Activated CD8-positive, alpha-beta memory T cell treated with anti-CD3 and anti-CD28 coated beads for 36 hours (primary cell): ENCODE results near the gene COL20A1. TPM values are rescaled to one million over a fixed set of nuclear protein-coding genes. Genes with fewer than 3 reads are reported as not detected.
"Not testable (repeated sequence)": the region's sequence is repeated elsewhere in the genome, so short reads cannot be mapped to it uniquely, and the experiment has no call there.

ENCODE experiments used
- CTCF ChIA-PET: fragments of 350-600 bp; sonication (Branson Sonifier 250); formaldehyde crosslinking; loops from one replicate; lab custom pipeline; 2021; ENCODE audit warnings: antibody characterized with exemption; lab: Charles Lee
- POLR2A ChIA-PET: fragments of 350-600 bp; sonication (Branson Sonifier 250); formaldehyde crosslinking; loops from one replicate; lab custom pipeline; 2021; ENCODE audit warnings: antibody characterized with exemption; lab: Charles Lee
- total RNA-seq, 2 experiments: library from RNA; stranded (reverse); gene quantifications; one replicate each; pipeline ENCODE4 v1.2.3, GENCODE V29; 2021

The COL20A1 gene
- total RNA-seq = not detected

DNA sequence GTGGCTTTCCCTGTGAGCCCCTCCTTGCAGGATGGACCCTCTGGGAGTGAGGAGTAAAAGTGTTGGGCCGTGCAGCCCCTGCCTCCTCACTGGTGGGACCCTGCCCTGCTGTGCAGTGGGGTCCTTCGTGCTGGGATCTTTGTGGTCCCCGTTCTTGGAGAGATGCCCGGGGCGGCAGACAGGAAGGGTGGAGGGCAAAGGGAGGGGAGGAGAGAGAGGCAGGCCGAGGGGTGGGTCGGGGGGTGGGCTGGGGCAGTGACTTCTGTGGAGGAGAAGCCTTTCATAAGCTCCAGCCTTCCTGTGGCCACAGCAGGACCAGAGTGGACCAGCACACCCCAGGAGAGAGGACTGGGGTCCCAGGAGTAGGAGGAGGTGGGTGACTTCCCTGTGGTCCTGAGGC lies at the start of gene COL20A1:
COL20A1 (plus strand) TSS at position 283 of the 400 bp plus-strand sequence. CDS start 1,922 bp downstream, outside the sequence.
- POLR2A ChIA-PET = no interaction called here
- CTCF ChIA-PET = interaction anchor here (2.5 kb wide), 1 partner anchor 70 kb away, joined by 9 read pairs; no protein-coding TSS in a partner anchor

DNA sequence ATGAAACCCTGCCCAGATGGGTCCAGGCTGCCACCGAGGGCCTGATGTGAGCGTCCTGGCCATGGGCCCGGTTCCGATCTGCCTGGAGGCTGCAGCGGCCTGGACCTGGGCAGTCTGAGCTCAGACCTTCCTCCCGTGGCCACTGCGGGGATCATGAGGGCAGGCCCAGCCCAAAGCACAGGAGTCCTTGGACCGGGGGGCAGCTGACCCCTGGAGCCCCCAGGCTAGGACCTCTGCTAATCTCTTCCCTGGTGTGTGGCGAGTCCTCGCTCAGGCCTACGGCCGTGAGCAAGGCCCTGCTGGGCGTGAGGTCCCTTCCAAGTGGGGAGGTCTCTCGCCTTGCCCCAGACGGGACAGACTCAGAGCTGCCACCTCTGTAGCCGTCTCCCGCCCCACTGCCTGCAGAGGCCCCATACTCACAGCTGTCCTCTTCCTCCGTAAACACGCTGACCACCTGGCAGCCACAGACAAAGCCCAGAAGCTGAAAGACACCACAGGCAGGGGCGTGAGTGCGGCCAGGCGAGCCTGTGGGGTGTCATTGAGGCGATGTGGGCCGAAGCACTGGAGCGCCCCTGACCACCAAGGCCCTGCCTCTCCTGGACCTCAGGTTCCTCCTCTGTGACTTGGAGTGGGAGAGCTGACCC lies 49.3 kb upstream of the COL20A1 start:
- ChIA-PET CTCF (interaction anchor here (1.7 kb wide), 1 partner anchor 20 kb away, joined by 5 read pairs; no protein-coding TSS in a partner anchor), POLR2A (no interaction called here)

DNA sequence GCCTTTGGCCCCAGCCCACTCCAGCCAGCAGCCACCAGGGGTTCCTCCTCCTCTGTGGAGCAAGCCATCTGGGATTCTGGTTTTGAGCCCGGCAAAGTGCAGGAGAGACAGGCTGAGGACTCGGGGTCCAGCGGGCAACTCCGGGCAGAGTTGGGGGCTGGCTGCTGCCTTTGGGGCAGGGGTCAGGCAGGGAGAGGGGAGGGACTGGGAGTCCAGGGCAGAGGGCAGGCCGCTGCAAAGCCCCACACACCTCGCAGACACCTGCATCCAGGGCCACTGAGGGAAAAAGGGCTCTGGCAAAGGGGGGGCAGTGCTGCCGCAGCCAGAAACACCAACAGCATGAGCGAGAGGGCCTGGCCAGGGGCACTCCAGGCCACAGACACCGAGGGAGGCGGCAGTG lies 48.5 kb upstream of the COL20A1 start:
- ChIA-PET CTCF (interaction anchor here (1.7 kb wide), 1 partner anchor 21 kb away, joined by 5 read pairs; no protein-coding TSS in a partner anchor), POLR2A (no interaction called here)

DNA sequence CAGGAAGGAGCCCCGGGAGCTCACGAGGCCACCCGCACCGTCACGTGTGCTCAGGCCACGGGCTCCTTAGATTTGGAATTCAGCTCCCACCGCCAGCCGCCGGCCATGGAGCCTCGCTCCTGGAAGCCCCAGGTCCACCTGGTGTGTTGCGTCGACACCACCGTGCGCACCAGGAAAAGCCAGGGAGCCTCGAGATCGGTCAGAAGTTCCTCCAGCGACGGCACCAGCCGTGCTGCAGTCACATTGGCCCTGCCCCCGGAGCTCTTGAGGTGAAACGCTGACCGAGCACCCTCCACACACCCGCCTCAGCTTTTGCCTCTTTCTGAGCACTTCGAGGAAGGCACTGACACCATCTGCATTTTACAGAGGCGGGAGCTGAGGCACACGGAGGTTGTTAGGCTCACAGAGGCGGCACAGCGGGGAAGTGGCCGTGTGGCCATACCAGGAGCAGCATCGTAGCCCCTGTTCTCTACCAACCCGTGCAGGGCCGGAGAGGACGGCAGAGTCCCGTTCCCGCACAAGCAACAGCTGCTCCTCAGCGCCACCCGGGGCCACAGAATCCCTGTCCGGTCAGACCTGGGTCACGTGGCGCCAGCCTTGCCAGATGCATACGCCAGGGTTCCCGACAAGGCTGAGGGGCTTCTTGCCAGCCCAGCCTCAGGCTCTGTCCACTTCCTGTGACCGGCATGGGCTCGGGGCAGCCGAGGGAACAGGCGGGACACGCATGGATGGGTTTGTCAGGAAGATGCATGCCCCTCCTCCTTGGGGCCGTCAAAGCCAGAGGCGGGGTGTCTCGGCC lies 46.3 kb upstream of the COL20A1 start:
- CTCF ChIA-PET = interaction anchor here (0.7 to 1.6 kb wide), 3 partner anchors 16 to 252 kb away, joined by 3 to 5 read pairs (median 3); no protein-coding TSS in a partner anchor
- POLR2A ChIA-PET = no interaction called here

DNA sequence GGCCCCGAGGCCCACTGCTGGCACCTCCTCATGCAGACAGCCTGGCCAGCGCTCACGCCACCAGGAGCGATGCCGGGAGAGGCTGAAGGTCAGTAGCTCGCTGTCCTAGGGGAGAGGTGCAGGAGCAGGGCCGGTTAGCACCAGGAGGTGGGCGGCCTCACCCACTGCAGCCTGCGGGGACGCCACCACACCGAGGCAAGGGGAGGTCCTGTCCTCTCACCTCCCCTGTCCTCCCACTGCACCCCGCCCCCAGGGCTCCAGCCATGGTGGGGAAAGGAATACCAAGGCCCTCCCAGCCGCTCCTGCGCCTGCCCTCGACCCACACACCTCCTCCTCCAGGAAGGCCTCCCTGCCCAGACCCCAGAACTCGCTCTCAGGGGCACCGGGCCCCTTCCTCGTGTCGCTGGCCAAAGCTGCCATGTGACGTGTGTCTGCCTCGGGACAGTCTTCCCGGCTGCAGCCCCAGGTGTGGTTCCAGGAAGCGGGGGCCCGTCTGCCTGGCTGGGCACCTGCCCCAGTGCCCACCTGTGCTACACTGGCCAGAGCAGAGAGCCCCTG lies 45.2 kb upstream of the COL20A1 start:
- ChIA-PET POLR2A (no interaction called here), CTCF (no interaction called here)

DNA sequence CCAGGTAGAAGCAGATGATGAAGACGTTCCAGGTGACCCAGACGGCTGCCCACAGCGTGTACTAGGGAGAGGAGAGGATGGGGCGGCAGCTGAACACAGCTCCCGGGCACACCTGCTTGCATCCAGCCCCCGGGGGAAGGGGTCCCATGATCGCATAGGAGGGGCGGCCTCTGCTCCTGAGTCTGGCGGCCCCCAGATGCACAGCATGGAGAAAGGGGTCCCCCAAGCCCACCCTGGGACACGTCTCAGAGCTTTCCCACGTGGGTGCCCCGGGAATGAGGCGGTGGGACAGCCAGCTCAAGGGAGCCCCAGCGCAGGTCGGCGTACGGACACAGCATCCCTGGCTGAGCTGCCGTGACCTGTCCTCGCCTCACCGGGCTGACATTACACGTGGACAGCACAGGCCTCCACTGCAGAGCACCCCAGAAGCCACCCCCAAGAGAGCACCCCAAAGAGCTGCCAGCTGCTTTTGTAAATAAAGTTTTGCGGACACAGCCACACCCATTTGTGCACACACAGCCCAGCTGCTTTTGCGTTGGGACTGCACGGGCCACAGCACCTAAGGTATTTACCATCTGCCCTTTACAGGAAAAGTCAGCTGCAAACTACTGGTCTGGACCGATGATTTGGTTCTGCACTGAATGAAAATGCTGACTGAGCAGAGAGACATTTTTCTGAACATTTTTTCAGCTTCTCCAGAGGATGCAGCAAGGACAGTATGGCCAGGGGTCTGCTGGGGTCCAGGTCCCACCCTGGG lies 44.0 kb upstream of the COL20A1 start:
- POLR2A ChIA-PET = no interaction called here
- CTCF ChIA-PET = no interaction called here

DNA sequence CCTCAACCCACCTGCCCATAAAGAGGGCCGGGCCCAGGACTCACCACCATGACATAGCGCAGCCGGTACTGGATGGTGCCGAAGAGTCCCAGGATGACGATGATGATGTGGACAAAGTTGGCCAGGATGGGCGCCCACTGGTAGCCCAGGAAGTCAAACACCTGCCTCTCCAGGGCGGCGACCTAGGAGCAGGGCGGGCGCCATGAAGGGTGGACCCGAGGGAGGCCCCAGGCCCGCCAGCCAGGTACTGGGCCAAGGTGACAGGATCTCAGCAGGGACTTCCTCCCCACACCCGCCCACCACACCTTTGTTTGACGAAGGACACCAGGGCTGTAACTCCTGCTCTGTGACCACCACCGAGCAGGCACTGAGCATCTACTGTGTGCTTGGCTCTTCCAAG lies 43.1 kb upstream of the COL20A1 start:
- POLR2A ChIA-PET = no interaction called here
- CTCF ChIA-PET = no interaction called here

DNA sequence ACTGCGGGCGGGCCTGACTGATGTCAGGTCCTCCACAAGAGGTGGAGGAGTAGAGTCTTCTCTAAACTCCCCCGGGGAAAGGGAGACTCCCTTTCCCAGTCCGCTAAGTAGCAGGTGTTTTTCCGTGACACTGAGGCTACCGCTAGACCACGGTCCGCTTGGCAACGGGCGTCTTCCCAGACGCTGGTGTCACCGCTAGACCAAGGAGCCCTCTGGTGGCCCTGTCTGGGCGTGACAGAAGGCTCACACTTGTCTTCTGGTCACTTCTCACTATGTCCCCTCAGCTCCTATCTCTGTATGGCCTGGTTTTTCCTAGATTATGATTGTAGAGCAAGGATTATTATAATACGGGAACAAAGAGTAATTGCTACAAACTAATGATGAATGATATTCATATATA lies 41.6 kb upstream of the COL20A1 start:
- CTCF ChIA-PET, POLR2A ChIA-PET: not testable (repeated sequence)

DNA sequence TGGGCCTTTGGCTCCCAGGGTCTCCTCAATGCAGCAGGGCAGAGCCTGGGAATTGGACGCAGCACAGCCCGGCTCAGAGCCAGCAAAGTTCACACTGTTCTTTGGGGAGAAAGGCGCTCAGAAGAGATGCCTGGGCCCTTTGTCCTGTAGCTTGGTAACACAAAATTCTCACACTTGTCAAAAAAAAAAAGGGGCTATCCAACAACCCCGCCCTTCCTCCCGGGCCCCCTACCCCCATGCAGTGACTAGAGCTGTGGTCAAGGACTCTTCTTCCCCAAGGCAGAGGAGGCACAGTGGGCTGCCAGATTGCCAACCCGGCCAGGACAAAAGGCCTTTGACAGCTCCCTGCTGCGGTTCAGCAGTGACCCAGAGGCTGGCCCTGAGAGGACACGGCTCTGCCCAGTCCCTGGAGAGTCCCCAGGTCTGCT lies 40.7 kb upstream of the COL20A1 start:
- POLR2A ChIA-PET = interaction anchor here (0.5 kb wide), 1 partner anchor 21 kb away, joined by 3 read pairs; no protein-coding TSS in a partner anchor
- CTCF ChIA-PET = no interaction called here

DNA sequence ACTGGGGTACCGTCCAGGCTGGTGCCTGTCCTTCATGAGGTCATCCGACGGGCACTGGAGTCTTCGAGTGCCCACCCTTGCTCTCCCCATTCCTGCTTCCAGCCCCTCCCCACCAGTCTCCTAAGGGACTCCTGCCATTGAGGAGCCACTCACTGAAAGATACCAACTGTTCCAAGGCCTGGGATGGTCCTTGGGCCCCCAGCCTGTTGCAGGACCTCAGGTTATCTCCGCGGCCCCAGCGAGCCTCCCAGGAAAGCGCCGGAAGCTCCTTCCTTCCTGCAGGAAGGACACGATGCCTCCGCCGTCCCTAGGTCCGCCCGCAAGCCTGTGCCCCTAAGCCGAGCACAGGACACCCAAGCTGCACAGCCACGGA lies 39.9 kb upstream of the COL20A1 start:
- CTCF ChIA-PET = interaction anchor here (0.8 kb wide), 1 partner anchor 30 kb away, joined by 3 read pairs; no protein-coding TSS in a partner anchor

DNA sequence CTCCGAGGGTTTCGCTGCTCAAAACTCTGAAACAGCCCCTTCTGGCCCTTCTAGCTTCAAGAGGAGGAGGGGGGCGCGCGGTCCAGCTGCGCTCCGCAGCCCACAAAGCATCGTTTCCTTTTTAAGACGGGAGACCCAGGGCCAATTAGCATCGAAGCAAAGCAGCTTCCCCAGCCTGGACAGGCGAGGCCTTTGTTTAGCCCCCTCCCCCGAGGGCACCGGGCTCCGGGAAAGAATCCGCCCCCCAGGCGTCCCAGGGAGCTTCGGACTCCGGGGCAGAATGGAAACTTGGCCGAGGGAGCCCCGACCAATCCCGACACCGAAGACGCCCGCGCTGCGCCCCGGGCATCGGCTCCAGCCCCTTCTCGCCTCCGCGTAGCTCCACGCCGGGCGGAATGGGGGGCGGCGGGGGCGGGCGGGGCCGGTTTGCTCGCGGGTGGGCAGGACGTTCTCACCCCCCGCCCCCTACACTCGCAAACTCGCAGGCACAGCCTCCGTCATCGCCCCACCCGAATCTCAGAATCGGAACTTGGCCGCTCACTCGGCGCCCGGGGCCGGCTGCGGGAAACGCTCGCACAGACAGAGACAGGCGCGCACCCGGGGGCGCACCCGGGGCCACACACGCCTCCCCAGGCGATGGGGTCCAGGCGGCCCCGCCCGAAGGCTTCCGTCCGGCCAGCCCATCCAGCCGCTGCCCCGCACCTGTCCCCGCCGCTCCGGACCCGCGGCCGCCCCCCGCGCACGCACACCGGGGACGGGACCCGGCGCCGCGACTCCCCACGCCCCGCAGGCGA lies 39.4 kb upstream of the COL20A1 start:
- POLR2A ChIA-PET = no interaction called here
- CTCF ChIA-PET = interaction anchor here (0.8 kb wide), 1 partner anchor 30 kb away, joined by 3 read pairs; no protein-coding TSS in a partner anchor

More for the DNA sequence above, 39.9 kb upstream of the COL20A1 start:
- POLR2A ChIA-PET = no interaction called here

DNA sequence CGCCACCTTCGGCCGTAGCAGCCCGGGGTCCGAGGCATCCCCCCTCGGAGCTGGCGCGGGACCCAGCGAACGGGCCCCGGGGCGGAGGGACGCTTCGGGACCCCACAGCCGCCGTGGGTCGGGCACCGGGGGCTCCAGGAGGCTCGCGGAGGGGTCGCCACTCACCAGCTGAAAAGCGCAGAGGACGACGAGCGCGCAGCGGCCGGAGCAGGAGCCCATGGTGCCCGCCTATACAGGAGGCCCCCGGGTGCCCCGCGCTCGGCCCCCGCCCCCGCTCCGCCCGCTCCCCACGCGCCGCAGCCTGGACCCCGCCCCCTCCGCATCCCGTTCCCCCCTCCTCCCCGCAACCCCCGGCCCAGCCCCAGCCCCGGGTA lies 38.8 kb upstream of the COL20A1 start, which contains the start of gene NKAIN4:
NKAIN4 (minus strand) TSS at position 232 of the 374 bp plus-strand sequence; CDS start at position 219, 13 bp downstream.
- ChIA-PET CTCF (no interaction called here), POLR2A (no interaction called here)

DNA sequence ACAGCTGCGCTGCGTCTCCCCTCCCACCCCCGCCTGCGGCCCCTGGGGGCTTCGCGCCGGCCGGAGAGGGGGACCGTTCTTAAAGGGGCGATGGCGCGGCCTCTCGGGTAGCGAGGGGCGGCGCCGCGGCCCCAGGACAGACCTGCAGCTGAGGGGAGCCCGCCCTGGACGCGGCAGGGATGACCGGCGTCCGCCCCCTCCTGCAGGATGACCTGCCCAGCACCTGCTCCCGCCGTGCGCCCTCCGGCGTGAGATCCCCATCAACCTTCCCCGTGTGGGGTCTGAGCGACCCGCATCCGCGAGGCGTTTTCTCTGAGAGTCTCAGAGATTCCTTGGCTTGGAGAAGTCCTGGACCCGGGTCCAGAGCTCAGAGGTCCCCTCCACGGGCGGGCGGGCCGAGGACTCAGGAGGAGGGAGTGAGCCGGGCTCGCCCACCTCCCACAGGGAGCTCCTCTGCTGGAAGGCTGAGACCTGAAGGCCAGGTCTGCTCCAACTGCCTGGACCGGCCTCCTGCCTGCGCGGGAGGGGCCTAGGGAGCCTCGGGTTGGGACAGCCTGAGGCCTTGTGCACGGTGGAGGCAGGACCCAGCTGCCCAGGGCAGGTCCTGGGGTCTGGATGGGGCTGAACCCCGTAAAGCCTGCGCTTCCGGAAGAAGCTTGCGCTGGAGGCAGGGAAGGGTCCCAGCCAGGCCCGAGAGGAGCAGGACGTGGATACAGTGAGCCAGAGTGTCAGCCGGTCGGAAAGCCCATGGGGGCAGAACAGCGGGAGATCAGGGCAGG lies 38.2 kb upstream of the COL20A1 start:
- ChIA-PET POLR2A (no interaction called here), CTCF (no interaction called here)

DNA sequence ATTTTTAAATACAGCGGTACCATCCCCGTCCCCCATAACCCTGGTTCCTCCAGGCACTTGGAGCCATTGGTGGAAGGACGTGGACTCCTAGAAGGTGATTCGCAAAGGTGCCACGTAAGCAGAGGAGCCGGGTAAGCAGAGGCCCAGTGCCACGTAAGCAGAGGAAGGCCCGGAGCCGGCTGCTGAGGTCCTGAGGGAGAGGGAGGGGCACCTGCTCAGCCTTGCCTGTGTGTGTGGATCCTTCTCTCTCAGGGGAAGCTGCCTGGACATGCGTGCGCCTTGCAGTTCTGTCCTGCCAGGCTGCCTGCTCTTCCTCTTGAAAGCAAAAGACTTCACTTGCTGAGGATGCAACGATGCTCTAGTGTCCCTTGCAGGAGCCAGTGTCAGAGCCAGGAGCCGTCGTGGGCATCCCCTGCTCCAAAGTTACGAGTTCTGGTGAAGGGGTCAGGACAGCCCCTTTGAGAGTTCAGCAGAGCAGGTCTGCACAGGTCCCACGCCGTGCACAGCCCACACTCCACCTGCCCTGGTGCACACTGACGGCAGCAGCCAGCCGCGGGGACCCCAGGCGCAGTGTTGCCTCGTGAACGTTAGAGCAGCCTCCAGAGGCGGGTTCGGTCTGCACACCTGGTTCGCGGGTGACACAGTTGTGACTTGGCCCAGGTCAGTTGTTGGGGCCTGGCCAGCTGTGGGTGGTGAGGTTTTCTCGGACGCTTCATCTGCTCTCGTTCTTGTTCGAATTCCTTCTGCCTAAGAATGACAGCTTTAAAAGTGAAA lies 36.9 kb upstream of the COL20A1 start:
- POLR2A ChIA-PET = no interaction called here
- CTCF ChIA-PET = no interaction called here

DNA sequence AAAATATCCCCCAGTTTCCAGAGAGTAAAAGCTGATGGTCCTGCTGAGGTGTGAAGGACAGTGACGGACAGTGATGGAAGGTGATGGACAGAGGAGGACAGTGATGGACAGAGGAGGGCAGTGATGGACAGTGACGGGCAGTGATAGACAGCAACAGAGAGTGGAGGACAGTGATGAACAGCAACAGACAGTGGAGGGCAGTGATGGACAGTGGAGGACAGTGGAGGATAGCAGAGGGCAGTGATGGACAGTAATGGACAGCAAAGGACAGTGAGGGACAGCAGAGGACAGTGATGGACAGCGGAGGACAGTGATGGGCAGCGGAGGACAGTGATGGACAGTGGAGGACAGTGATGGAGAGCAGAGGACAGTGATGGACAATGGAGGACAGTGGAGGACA lies 36.0 kb upstream of the COL20A1 start:
- CTCF ChIA-PET = no interaction called here
- POLR2A ChIA-PET = no interaction called here

DNA sequence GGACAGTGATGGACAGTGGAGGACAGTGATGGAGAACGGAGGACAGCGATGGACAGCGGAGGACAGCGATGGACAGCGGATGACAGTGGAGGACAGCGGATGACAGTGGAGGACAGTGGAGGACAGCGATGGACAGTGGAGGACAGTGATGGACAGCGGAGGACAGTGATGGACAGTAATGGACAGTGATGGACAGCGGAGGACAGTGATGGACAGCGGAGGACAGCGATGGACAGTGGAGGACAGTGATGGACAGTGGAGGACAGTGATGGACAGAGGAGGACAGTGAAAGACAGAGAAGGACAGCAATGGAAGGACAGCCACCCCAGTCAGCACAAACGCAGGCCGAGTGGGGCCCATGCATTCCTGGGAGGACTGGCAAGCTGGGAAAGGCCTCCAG lies 35.4 kb upstream of the COL20A1 start:
- ChIA-PET CTCF (no interaction called here), POLR2A (no interaction called here)

DNA sequence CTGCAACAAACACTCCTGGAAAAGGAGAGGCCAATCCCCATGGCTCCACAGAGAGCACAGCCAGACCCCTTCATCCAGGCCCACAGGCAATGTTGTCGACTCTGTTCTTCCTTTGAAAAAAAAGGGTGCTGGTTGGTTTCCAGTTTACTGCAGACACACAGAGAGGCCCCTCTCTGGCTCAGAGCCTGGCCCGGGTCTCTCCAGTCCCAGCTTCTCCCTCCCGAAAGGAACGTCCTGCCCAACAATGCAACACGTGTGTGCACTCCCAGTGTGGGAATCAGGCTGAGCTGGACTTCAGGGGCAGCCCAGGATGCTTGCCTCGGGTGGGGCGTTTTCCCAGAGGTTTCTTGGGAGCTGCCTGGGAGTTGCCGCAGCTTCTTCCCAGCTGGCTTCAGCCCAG lies 34.2 kb upstream of the COL20A1 start:
- ChIA-PET CTCF (no interaction called here), POLR2A (no interaction called here)
